Measurements from ENCODE around the gene CD300E. TPM values are rescaled to one million over a fixed set of nuclear protein-coding genes. Genes with fewer than 3 reads are reported as not detected.
"Not testable (repeated sequence)": the region's sequence is repeated elsewhere in the genome, so short reads cannot be mapped to it uniquely, and the experiment has no call there.

CD300E gene
- total RNA-seq, 1 experiment from 2014 or later: not detected

GRCh38 chr17:74639704-74640151, 16.2 kb upstream of the CD300E start:
- H3K27me3 Mint-ChIP-seq (ENCODE audit: insufficient read depth, unreplicated experiment): peaks cover 14% of the 10 kb centered on the region
- Histone ChIP-seq H3K9me3 (no peaks in the 10 kb centered on the region), H3K4me1 (no peaks in the 10 kb centered on the region), H3K36me3 (ENCODE audit: control insufficient read depth, insufficient read depth, low read length) (no peaks in the 10 kb centered on the region), H3K27me3 (replicated peaks; ENCODE audit: control insufficient read depth, insufficient read depth, low read length) (peaks cover 2% of the 10 kb centered on the region; the same call in 1 of the 2 replicates), H3K4me3 (ENCODE audit: low read depth, low read length) (no peak overlapping the region)
- no peak for TF ChIP-seq CTCF (IDR thresholded peaks at IDR 0.05; ENCODE audit: insufficient read depth in 1 of 2, low read depth in 1 of 2, low read length in 1 of 2, severe bottlenecking in 1 of 2, unreplicated experiment in 1 of 2)
- no peak for DNase-seq
- ChIA-PET POLR2A (no interaction called here), CTCF (no interaction called here)
- BruUV-seq (replicated peaks): no TSS peak
- intact Hi-C loops (cut with micrococcal nuclease; ENCODE audit: unreplicated experiment): no loop called here
- no peaks in the 10 kb centered on the region for H3K36me3 Mint-ChIP-seq (ENCODE audit: insufficient read depth, unreplicated experiment)
- no peak overlapping the region for H3K4me3 Mint-ChIP-seq (ENCODE audit: unreplicated experiment)
- H3K9me3 Mint-ChIP-seq (ENCODE audit: unreplicated experiment): no peaks in the 10 kb centered on the region
- no peak overlapping the region for H3K27ac Mint-ChIP-seq (ENCODE audit: unreplicated experiment)
- no peaks in the 10 kb centered on the region for H3K4me1 Mint-ChIP-seq (ENCODE audit: low read depth, unreplicated experiment)

- no TSS peak for BruUV-seq (replicated peaks)
- no peak overlapping the region for H3K27ac Mint-ChIP-seq (ENCODE audit: unreplicated experiment)
- Histone ChIP-seq H3K4me1 (no peaks in the 10 kb centered on the region), H3K36me3 (ENCODE audit: control insufficient read depth, insufficient read depth, low read length) (no peaks in the 10 kb centered on the region), H3K27me3 (replicated peaks; ENCODE audit: control insufficient read depth, insufficient read depth, low read length) (peaks cover 2% of the 10 kb centered on the region; the same call in 1 of the 2 replicates), H3K9me3 (no peaks in the 10 kb centered on the region), H3K4me3 (ENCODE audit: low read depth, low read length) (no peak overlapping the region)
- no peaks in the 10 kb centered on the region for H3K4me1 Mint-ChIP-seq (ENCODE audit: low read depth, unreplicated experiment)
- no peak overlapping the region for H3K4me3 Mint-ChIP-seq (ENCODE audit: unreplicated experiment)
- no peak for TF ChIP-seq CTCF (IDR thresholded peaks at IDR 0.05; ENCODE audit: insufficient read depth in 1 of 2, low read depth in 1 of 2, low read length in 1 of 2, severe bottlenecking in 1 of 2, unreplicated experiment in 1 of 2)
- ChIA-PET CTCF (interaction anchor here (0.6 kb wide), 1 partner anchor 107 kb away, joined by 4 read pairs; no protein-coding TSS in a partner anchor), POLR2A (no interaction called here)
- no peaks in the 10 kb centered on the region for H3K36me3 Mint-ChIP-seq (ENCODE audit: insufficient read depth, unreplicated experiment)
- H3K9me3 Mint-ChIP-seq (ENCODE audit: unreplicated experiment): no peaks in the 10 kb centered on the region
- peaks cover 9% of the 10 kb centered on the region for H3K27me3 Mint-ChIP-seq (ENCODE audit: insufficient read depth, unreplicated experiment)
- intact Hi-C loops (cut with micrococcal nuclease; ENCODE audit: unreplicated experiment): no loop called here
- DNase-seq: no peak
Measured at GRCh38 chr17:74637926-74638325, 14.4 kb upstream of the CD300E start.

GRCh38 chr17:74637265-74637664, 13.7 kb upstream of the CD300E start:
- peaks cover 9% of the 10 kb centered on the region for H3K27me3 Mint-ChIP-seq (ENCODE audit: insufficient read depth, unreplicated experiment)
- H3K27ac Mint-ChIP-seq (ENCODE audit: unreplicated experiment): no peak overlapping the region
- no peak for TF ChIP-seq CTCF (IDR thresholded peaks at IDR 0.05; ENCODE audit: insufficient read depth in 1 of 2, low read depth in 1 of 2, low read length in 1 of 2, severe bottlenecking in 1 of 2, unreplicated experiment in 1 of 2)
- H3K4me3 Mint-ChIP-seq (ENCODE audit: unreplicated experiment): no peak overlapping the region
- ChIA-PET POLR2A (no interaction called here), CTCF (no interaction called here)
- Histone ChIP-seq H3K4me1 (no peaks in the 10 kb centered on the region), H3K4me3 (ENCODE audit: low read depth, low read length) (no peak overlapping the region), H3K36me3 (ENCODE audit: control insufficient read depth, insufficient read depth, low read length) (no peaks in the 10 kb centered on the region), H3K27me3 (replicated peaks; ENCODE audit: control insufficient read depth, insufficient read depth, low read length) (peaks cover under 1% of the 10 kb centered on the region; the same call in 1 of the 2 replicates), H3K9me3 (no peaks in the 10 kb centered on the region)
- no TSS peak for BruUV-seq (replicated peaks)
- no peaks in the 10 kb centered on the region for H3K4me1 Mint-ChIP-seq (ENCODE audit: low read depth, unreplicated experiment)
- no peaks in the 10 kb centered on the region for H3K9me3 Mint-ChIP-seq (ENCODE audit: unreplicated experiment)
- intact Hi-C loops (cut with micrococcal nuclease; ENCODE audit: unreplicated experiment): no loop called here
- no peak for DNase-seq
- no peaks in the 10 kb centered on the region for H3K36me3 Mint-ChIP-seq (ENCODE audit: insufficient read depth, unreplicated experiment)

- H3K4me1 Mint-ChIP-seq (ENCODE audit: low read depth, unreplicated experiment); H3K36me3 ChIP-seq (ENCODE audit: control insufficient read depth, insufficient read depth, low read length); H3K9me3 ChIP-seq; H3K4me3 ChIP-seq (ENCODE audit: low read depth, low read length); H3K36me3 Mint-ChIP-seq (ENCODE audit: insufficient read depth, unreplicated experiment); H3K4me1 ChIP-seq; BruUV-seq (replicated peaks); DNase-seq; POLR2A ChIA-PET; CTCF ChIA-PET; H3K27me3 Mint-ChIP-seq (ENCODE audit: insufficient read depth, unreplicated experiment); H3K27me3 ChIP-seq (replicated peaks; ENCODE audit: control insufficient read depth, insufficient read depth, low read length); H3K27ac Mint-ChIP-seq (ENCODE audit: unreplicated experiment); H3K9me3 Mint-ChIP-seq (ENCODE audit: unreplicated experiment); H3K4me3 Mint-ChIP-seq (ENCODE audit: unreplicated experiment); intact Hi-C loops (cut with micrococcal nuclease; ENCODE audit: unreplicated experiment): not testable (repeated sequence)
Measured at GRCh38 chr17:74636541-74637085, 13.1 kb upstream of the CD300E start.

All from Caco-2 (cell line).